T-helper 1 cell treated with Interleukin-12 subunit alpha and Interleukin-12 subunit beta and Interleukin-4 antibody, amounts not matched to agents 30 μg/mL and 1 μg/mL, for 36 hours (primary cell): ENCODE results near the gene FHIT.

Experiments
- H3K27ac Mint-ChIP-seq: one replicate; pipeline ENCODE4 v1.8.0; 2021; ENCODE audit warnings: mild to moderate bottlenecking, mixed read lengths
- H3K27me3 Mint-ChIP-seq: one replicate; pipeline ENCODE4 v1.8.0; 2021; ENCODE audit warnings: low read depth, mixed read lengths
- H3K36me3 Mint-ChIP-seq: one replicate; pipeline ENCODE4 v1.8.0; 2021; ENCODE audit warnings: low read depth, mixed read lengths
- H3K4me1 Mint-ChIP-seq: one replicate; pipeline ENCODE4 v1.8.0; 2021; ENCODE audit warnings: low read depth, mixed read lengths
- H3K4me3 Mint-ChIP-seq: one replicate; pipeline ENCODE4 v1.8.0; 2021; ENCODE audit warnings: mild to moderate bottlenecking, moderate library complexity, mixed read lengths
- H3K9me3 Mint-ChIP-seq: one replicate; pipeline ENCODE4 v1.8.0; 2021; ENCODE audit warnings: mixed read lengths

The FHIT gene

GRCh38 chr3:60743631-60744164, 507.6 kb downstream of the FHIT start:
- Mint-ChIP-seq H3K36me3 (no peaks in the 10 kb centered on the region), H3K4me3 (no peak overlapping the region), H3K9me3 (peaks cover 6% of the 10 kb centered on the region), H3K27ac (no peak overlapping the region), H3K27me3 (peaks cover 3% of the 10 kb centered on the region), H3K4me1 (no peaks in the 10 kb centered on the region)

GRCh38 chr3:60742606-60743145, 508.6 kb downstream of the FHIT start:
- Mint-ChIP-seq H3K27me3 (peaks cover 3% of the 10 kb centered on the region), H3K36me3 (no peaks in the 10 kb centered on the region), H3K4me1 (no peaks in the 10 kb centered on the region), H3K27ac (no peak overlapping the region), H3K9me3 (peaks cover 2% of the 10 kb centered on the region), H3K4me3 (no peak overlapping the region)

DNA sequence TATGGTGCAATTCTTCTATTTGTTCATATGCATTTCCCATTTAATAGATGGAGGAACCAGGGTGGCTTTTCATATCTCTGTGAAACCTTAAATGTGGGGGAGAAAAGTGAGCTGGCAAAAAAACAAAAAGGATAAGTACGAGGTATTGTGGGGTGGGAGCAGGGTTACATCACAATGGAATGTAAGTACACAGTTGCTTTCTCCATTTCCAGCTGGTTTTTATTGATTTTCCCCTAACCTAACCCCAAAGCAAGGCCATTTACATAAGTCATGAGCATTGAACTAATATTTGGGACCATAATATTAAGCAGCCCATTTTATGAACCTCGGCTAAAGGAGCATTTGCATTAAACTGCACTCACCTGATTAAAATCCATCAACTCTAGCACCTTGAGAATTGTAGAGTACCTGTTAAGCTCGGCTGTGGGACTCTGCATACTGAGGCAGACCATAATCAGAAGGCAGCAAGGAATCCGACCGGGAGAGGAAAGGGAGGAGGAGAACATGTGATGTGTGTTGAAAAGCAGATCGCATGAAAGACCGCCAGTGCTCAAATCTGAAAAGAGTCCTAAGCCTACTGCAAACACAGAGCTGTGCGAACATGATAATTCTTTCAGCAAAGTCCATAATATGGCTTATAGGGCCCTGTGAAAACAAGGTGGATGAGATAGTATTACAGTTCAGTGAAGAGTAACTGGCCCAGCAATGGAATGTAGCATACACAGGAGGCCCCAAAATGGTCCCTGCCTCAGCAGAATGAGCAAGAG, 513.4 kb downstream of the FHIT start:
- Mint-ChIP-seq H3K27ac (no peak overlapping the region), H3K9me3 (peaks cover 3% of the 10 kb centered on the region), H3K36me3 (no peaks in the 10 kb centered on the region), H3K4me3 (no peak overlapping the region), H3K27me3 (no peaks in the 10 kb centered on the region), H3K4me1 (no peaks in the 10 kb centered on the region)

GRCh38 chr3:60730371-60730770, 520.9 kb downstream of the FHIT start:
- Mint-ChIP-seq H3K9me3 (peaks cover 11% of the 10 kb centered on the region), H3K27me3 (no peaks in the 10 kb centered on the region), H3K36me3 (no peaks in the 10 kb centered on the region), H3K4me3 (no peak overlapping the region), H3K27ac (no peak overlapping the region), H3K4me1 (no peaks in the 10 kb centered on the region)

GRCh38 chr3:60729056-60729455, 522.2 kb downstream of the FHIT start:
- Mint-ChIP-seq H3K4me1 (no peaks in the 10 kb centered on the region), H3K4me3 (no peak overlapping the region), H3K27me3 (no peaks in the 10 kb centered on the region), H3K36me3 (no peaks in the 10 kb centered on the region), H3K27ac (no peak overlapping the region), H3K9me3 (peaks cover 11% of the 10 kb centered on the region)

DNA sequence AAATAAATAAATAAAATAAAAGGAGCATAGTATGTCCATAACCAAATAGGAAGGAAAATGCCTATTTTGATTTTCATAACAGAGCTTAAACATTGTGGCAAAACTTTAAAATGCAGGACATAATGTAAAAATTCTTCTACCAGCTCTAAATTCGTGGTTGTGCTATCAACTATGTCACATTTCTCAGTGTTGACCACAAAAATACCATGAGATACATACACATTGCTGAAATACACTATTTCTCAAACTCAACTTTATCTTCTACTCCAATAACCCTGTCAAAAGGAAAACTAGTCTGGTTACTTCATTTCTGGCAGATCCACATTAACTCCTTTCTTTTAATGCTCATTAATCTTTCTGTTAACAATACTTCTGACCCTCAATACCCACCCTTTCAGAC, 523.2 kb downstream of the FHIT start:
- Mint-ChIP-seq H3K36me3 (no peaks in the 10 kb centered on the region), H3K4me3 (no peak overlapping the region), H3K27ac (no peak overlapping the region), H3K27me3 (no peaks in the 10 kb centered on the region), H3K9me3 (peaks cover 10% of the 10 kb centered on the region), H3K4me1 (no peaks in the 10 kb centered on the region)

DNA sequence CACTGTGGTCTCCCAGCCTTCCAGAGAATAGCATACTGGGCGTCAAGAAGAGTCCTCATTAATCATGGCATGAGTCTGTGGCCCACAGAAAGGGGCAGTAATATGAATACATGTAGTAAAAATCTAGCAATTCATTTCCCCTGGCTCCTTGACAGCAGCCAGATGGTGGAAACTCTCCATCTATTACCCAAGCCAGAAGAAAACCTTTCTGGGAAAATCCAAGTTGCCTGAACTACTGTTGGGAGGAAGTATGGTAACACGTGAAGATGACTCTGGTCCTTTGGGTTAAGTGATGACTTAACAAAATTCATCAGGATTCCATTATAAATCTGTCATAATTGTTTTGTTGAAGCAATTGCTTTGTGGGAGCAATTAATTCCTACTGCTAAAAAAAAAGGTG, 530.5 kb downstream of the FHIT start:
- Mint-ChIP-seq H3K36me3 (no peaks in the 10 kb centered on the region), H3K27me3 (no peaks in the 10 kb centered on the region), H3K9me3 (no peaks in the 10 kb centered on the region), H3K27ac (no peak overlapping the region), H3K4me1 (no peaks in the 10 kb centered on the region), H3K4me3 (no peak overlapping the region)

- H3K27ac Mint-ChIP-seq, result no peak overlapping the region
- no peaks in the 10 kb centered on the region for H3K4me1 Mint-ChIP-seq
- H3K4me3 Mint-ChIP-seq, result no peak overlapping the region
- H3K9me3 Mint-ChIP-seq, result peaks cover 6% of the 10 kb centered on the region
- no peaks in the 10 kb centered on the region for H3K36me3 Mint-ChIP-seq
- H3K27me3 Mint-ChIP-seq, result no peaks in the 10 kb centered on the region
Observed at GRCh38 chr3:60716573-60716972, 534.7 kb downstream of the FHIT start.

- Mint-ChIP-seq H3K27ac (no peak overlapping the region), H3K36me3 (no peaks in the 10 kb centered on the region), H3K27me3 (no peaks in the 10 kb centered on the region), H3K4me3 (no peak overlapping the region), H3K4me1 (no peaks in the 10 kb centered on the region), H3K9me3 (peaks cover 11% of the 10 kb centered on the region)
Observed at GRCh38 chr3:60708191-60708975, 542.9 kb downstream of the FHIT start.

GRCh38 chr3:60707452-60708020, 543.7 kb downstream of the FHIT start:
- H3K36me3 Mint-ChIP-seq, result no peaks in the 10 kb centered on the region
- peaks cover 11% of the 10 kb centered on the region for H3K9me3 Mint-ChIP-seq
- no peak overlapping the region for H3K27ac Mint-ChIP-seq
- no peaks in the 10 kb centered on the region for H3K27me3 Mint-ChIP-seq
- no peaks in the 10 kb centered on the region for H3K4me1 Mint-ChIP-seq
- H3K4me3 Mint-ChIP-seq, result no peak overlapping the region

GRCh38 chr3:60703956-60704736, 547.1 kb downstream of the FHIT start:
- Mint-ChIP-seq H3K4me3 (no peak overlapping the region), H3K27ac (no peak overlapping the region), H3K4me1 (no peaks in the 10 kb centered on the region)

GRCh38 chr3:60703008-60703407, 548.2 kb downstream of the FHIT start:
- no peaks in the 10 kb centered on the region for H3K4me1 Mint-ChIP-seq
- H3K9me3 Mint-ChIP-seq, result no peaks in the 10 kb centered on the region
- no peak overlapping the region for H3K27ac Mint-ChIP-seq

More at GRCh38 chr3:60703956-60704736, 547.1 kb downstream of the FHIT start:
- Mint-ChIP-seq H3K36me3 (no peaks in the 10 kb centered on the region), H3K9me3 (no peaks in the 10 kb centered on the region), H3K27me3 (no peaks in the 10 kb centered on the region)

DNA sequence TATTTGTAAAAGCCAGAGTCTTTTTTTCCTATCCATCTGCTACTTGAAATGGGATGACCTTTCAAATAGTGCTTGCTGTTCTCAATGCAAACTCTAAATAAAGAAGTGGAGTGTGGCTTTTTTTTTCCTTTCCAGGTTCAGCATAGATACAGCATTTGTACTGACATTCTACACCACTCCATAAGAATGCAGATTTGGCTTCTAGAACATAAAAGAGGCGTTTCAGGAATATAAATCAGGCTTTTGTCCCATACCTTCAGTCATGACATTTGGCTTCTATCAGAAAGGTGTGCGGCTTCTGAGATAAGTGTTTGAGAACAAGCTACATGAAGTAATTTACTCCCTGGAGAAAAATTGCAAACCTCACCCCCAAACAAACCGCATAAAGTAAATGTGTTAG, 553.1 kb downstream of the FHIT start:
- Mint-ChIP-seq H3K27me3 (no peaks in the 10 kb centered on the region), H3K27ac (no peak overlapping the region), H3K4me3 (no peak overlapping the region), H3K9me3 (peaks cover 6% of the 10 kb centered on the region), H3K4me1 (no peaks in the 10 kb centered on the region), H3K36me3 (no peaks in the 10 kb centered on the region)

More at GRCh38 chr3:60703008-60703407, 548.2 kb downstream of the FHIT start:
- no peak overlapping the region for H3K4me3 Mint-ChIP-seq
- H3K36me3 Mint-ChIP-seq, result no peaks in the 10 kb centered on the region
- H3K27me3 Mint-ChIP-seq, result no peaks in the 10 kb centered on the region

- H3K27me3 Mint-ChIP-seq, result no peaks in the 10 kb centered on the region
Observed at GRCh38 chr3:60697132-60697531, 554.1 kb downstream of the FHIT start.

More at GRCh38 chr3:60697132-60697531, 554.1 kb downstream of the FHIT start:
- Mint-ChIP-seq H3K27ac (no peak overlapping the region), H3K4me1 (no peaks in the 10 kb centered on the region), H3K4me3 (no peak overlapping the region), H3K36me3 (no peaks in the 10 kb centered on the region), H3K9me3 (peaks cover 8% of the 10 kb centered on the region)
